ENCODE measurements around the gene CCP110. TPM values are rescaled to one million over a fixed set of nuclear protein-coding genes. Genes with fewer than 3 reads are reported as not detected.
A peak's percentile ranks its signal among the peaks of the same experiment; 100 is the strongest.

The CCP110 gene
- total RNA-seq, 2 experiments from 2014 or later, result 24.2 to 25.8 TPM

DNA sequence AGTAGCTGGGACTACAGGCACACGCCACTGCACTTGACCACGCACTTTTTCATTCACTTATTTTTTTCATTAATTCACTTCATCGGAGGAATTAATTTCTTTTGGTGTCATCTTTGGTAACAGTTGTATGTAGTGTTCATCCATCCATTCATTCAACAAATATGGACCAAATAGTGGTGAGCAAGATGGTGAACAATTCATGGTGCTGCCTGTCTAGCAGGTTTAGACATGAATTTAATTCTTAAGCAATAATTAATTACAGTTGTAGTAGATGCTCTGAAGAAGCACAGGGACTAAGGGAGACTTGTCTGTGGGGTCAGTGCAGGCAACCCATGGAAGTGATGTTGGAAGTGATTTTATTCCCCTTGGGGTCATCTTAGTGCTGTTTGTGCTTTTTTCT, 24.3 kb upstream of the CCP110 start:
- POLR2A ChIA-PET, result no interaction called here
- Mint-ChIP-seq H3K9me3 (no peaks in the 10 kb centered on the region), H3K4me3 (no peak overlapping the region), H3K27me3 (no peaks in the 10 kb centered on the region), H3K36me3 (ENCODE audit: low read depth) (peaks cover 27% of the 10 kb centered on the region), H3K27ac (no peak overlapping the region), H3K4me1 (ENCODE audit: low read depth) (no peaks in the 10 kb centered on the region)
- ATAC-seq, result no peak
- CTCF ChIA-PET, result no interaction called here
- TF ChIP-seq, protein P1, sequence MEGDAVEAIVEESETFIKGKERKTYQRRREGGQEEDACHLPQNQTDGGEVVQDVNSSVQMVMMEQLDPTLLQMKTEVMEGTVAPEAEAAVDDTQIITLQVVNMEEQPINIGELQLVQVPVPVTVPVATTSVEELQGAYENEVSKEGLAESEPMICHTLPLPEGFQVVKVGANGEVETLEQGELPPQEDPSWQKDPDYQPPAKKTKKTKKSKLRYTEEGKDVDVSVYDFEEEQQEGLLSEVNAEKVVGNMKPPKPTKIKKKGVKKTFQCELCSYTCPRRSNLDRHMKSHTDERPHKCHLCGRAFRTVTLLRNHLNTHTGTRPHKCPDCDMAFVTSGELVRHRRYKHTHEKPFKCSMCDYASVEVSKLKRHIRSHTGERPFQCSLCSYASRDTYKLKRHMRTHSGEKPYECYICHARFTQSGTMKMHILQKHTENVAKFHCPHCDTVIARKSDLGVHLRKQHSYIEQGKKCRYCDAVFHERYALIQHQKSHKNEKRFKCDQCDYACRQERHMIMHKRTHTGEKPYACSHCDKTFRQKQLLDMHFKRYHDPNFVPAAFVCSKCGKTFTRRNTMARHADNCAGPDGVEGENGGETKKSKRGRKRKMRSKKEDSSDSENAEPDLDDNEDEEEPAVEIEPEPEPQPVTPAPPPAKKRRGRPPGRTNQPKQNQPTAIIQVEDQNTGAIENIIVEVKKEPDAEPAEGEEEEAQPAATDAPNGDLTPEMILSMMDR (IDR thresholded peaks at IDR 0.05), result no peak
- intact Hi-C loops (cut with micrococcal nuclease), result no loop called here
- no peak for DNase-seq

DNA sequence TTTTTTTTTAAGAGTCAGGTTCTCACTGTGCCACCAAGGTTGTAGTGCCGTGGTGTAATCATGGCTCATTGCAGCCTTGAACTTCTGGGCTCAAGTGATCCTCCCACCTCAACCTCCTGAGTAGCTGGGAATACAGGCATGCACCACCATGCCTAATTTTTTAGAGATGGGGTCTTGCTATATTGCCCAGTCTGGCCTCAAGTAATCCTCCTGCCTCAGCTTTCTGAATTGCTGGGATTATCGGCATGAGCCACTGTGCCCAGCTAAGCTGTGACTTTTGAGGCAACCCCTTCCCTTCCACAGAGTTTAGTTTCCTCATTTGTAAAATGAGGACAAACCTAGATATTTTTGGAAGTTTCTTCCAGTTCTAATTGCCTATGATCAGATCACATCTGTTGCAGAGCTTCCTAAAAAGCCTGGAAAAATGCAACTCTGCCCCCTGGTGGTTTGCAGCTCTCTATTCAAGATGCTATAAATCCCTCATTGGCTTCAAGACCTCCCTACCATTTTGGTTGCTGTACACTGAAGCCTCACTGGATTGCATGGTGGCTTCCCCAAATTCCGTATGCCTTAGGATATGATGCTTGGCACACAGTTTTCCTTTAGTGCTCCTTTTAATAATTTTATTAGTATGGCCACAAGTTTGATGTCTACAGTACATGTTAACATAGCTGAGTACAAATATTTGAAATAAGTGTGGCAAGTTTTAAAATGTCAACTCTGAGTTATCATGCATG, 21.2 kb upstream of the CCP110 start:
- Mint-ChIP-seq H3K9me3 (no peaks in the 10 kb centered on the region), H3K27ac (no peak overlapping the region), H3K27me3 (no peaks in the 10 kb centered on the region), H3K36me3 (ENCODE audit: low read depth) (peaks cover 35% of the 10 kb centered on the region), H3K4me3 (no peak overlapping the region), H3K4me1 (ENCODE audit: low read depth) (no peaks in the 10 kb centered on the region)
- ChIA-PET POLR2A (interaction anchor here (0.6 to 0.9 kb wide), 3 partner anchors 53 to 240 kb away, joined by 3 read pairs; partner anchors contain the start of gene VPS35L), CTCF (interaction anchor here (0.6 to 3.4 kb wide), 31 partner anchors 9 to 417 kb away, joined by 3 to 34 read pairs (median 4); partner anchors contain the start of genes CLEC19A and VPS35L)
- peak; percentile 83 for DNase-seq
- peak; percentile 42 for ATAC-seq
- intact Hi-C loops (cut with micrococcal nuclease), result loop anchor here (5.0 kb wide), 1 partner anchor 115 kb away; no protein-coding TSS in a partner anchor
- TF ChIP-seq, protein P1 (IDR thresholded peaks at IDR 0.05), result peak; percentile 74

DNA sequence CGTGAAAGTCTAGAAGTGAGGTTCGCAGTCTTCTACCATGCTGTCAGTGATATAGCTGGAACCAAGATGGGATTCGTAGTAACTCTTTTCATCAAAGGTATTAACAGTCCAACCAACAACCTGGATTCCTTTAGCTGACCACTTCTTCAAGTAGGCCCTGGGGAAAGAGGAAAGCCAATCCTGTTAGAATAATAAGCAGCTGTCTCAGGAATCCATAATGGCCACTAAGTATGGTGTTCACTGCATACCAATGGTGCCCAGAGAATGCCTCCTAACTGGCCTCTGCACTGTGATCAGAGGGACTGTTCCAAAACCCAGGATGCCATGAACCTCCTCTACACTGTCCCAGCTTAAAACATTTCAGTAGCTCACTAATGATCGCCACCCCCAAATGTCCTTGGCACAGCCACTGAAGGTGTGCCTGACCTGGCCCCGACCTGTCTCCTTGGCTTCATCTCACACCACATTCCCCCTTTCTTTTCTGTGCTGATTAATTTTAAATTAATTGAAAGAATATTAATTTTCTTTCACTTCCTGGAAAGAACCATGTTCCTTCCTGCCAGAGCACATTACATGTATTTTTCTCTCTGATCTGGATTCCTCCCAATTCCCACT, 20.2 kb upstream of the CCP110 start:
- H3K27me3 Mint-ChIP-seq, result no peaks in the 10 kb centered on the region
- intact Hi-C loops (cut with micrococcal nuclease), result loop anchor here (5.0 kb wide), 1 partner anchor 116 kb away; no protein-coding TSS in a partner anchor
- peaks cover 32% of the 10 kb centered on the region for H3K36me3 Mint-ChIP-seq (ENCODE audit: low read depth)
- ChIA-PET CTCF (interaction anchor here (1.1 to 3.4 kb wide), 14 partner anchors 8 to 418 kb away, joined by 3 to 34 read pairs (median 5); partner anchors contain the start of gene VPS35L), POLR2A (interaction anchor here (0.8 kb wide), 1 partner anchor 21 kb away, joined by 4 read pairs; no protein-coding TSS in a partner anchor)
- no peaks in the 10 kb centered on the region for H3K4me1 Mint-ChIP-seq (ENCODE audit: low read depth)
- H3K9me3 Mint-ChIP-seq, result no peaks in the 10 kb centered on the region
- H3K4me3 Mint-ChIP-seq, result no peak overlapping the region
- H3K27ac Mint-ChIP-seq, result no peak overlapping the region
- ATAC-seq, result no peak
- TF ChIP-seq, protein P1 (IDR thresholded peaks at IDR 0.05), result no peak
- DNase-seq, result no peak

DNA sequence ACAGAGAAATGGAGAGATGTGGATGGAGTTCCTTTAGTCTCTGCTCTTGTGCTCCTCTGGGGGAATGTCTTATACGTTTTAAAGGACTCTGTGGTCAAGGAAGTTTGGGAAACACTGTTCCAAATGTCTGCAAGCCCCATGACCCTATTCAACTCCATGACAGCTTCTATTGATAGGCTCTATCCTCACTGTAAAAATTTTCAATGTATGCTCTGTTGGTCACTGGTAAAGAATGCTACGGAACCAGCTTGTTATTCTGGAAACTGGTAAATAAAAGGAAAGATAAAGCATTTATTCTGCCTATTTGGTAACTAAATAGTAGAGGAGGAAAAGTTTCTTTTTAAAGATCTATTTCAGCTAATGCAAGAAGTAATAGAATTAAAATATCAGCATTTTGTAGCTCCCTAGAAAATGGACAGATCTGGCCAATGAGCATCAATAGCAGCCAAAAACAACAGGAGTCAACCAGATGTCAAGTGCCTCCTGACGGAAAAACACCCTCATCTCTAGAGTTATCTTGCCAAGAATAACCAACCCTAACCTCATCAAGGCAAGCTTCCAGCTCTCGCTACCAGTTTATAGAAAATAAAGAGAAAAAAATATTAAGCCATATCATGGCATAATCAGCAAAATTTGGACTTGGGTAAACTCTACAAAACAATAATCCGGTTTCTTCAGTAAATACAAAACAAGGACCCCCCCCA, 18.0 kb upstream of the CCP110 start:
- CTCF ChIA-PET, result interaction anchor here (0.6 to 0.8 kb wide), 2 partner anchors 91 to 420 kb away, joined by 3 to 4 read pairs; no protein-coding TSS in a partner anchor

More for the DNA sequence above, 18.0 kb upstream of the CCP110 start:
- no peak overlapping the region for H3K4me3 Mint-ChIP-seq
- H3K9me3 Mint-ChIP-seq, result no peaks in the 10 kb centered on the region
- no peaks in the 10 kb centered on the region for H3K4me1 Mint-ChIP-seq (ENCODE audit: low read depth)
- TF ChIP-seq, protein P1 (IDR thresholded peaks at IDR 0.05), result no peak
- H3K36me3 Mint-ChIP-seq (ENCODE audit: low read depth), result peaks cover 30% of the 10 kb centered on the region
- POLR2A ChIA-PET, result interaction anchor here (0.5 kb wide), 1 partner anchor 12 kb away, joined by 3 read pairs; no protein-coding TSS in a partner anchor
- intact Hi-C loops (cut with micrococcal nuclease), result no loop called here
- H3K27me3 Mint-ChIP-seq, result no peaks in the 10 kb centered on the region
- H3K27ac Mint-ChIP-seq, result no peak overlapping the region
- DNase-seq (no peak), ATAC-seq (no peak)
